Measurements from ENCODE around the gene ZFAND3. TPM values are rescaled to one million over a fixed set of nuclear protein-coding genes. Genes with fewer than 3 reads are reported as not detected.

The ZFAND3 gene
- polyA plus RNA-seq, 1 donor (not counting 4 experiments of a cell fraction or from before 2014, with no cell fraction given) = 19.6 TPM

- no peak for FAIRE-seq
- Histone ChIP-seq H3K4me2 (ENCODE audit: control insufficient read depth, extremely low read depth, insufficient read depth, low read depth, low read length) (no peak overlapping the region), H3K9me1 (ENCODE audit: control insufficient read depth, extremely low read depth, insufficient read depth, low read length) (no peaks in the 10 kb centered on the region), H2AFZ (ENCODE audit: control insufficient read depth, low read length) (no peak overlapping the region), H3K9me3 (ENCODE audit: control insufficient read depth, low read depth, low read length) (no peaks in the 10 kb centered on the region), H3K9ac (ENCODE audit: control insufficient read depth, extremely low read depth, insufficient read depth, low read length) (no peak overlapping the region), H3K36me3 (ENCODE audit: control insufficient read depth in 2 of 2, extremely low read depth in 1 of 2, insufficient read depth in 2 of 2, low read length in 2 of 2) (peaks cover 1 to 5% of the 10 kb centered on the region in 2 experiments), H4K20me1 (ENCODE audit: control insufficient read depth, extremely low read depth, insufficient read depth, low read length) (no peaks in the 10 kb centered on the region), H3K27me3 (ENCODE audit: control insufficient read depth, extremely low read depth, insufficient read depth, low read length) (no peaks in the 10 kb centered on the region), H3K27ac (ENCODE audit: control insufficient read depth, insufficient read depth, low read length) (no peak overlapping the region), H3K4me1 (ENCODE audit: control insufficient read depth, extremely low read depth, insufficient read depth, low read length) (peaks cover 18% of the 10 kb centered on the region), H3K79me2 (ENCODE audit: control insufficient read depth, insufficient read depth, low read length) (peaks cover 3% of the 10 kb centered on the region), H3K4me3 (ENCODE audit: control insufficient read depth in 2 of 3, extremely low read depth in 1 of 3, insufficient read depth in 2 of 3, low read depth in 1 of 3, low read length in 3 of 3) (no peak overlapping the region)
- TF ChIP-seq EZH2 (IDR thresholded peaks at IDR 0.05; ENCODE audit: low read length) = no peak
- TF ChIP-seq CTCF (optimal IDR thresholded peaks at IDR 0.05 in 1 of 3, IDR thresholded peaks at IDR 0.05 in 1 of 3, conservative IDR thresholded peaks at IDR 0.05 in 1 of 3; ENCODE audit: extremely low read depth in 1 of 3, insufficient read depth in 2 of 3, low read length in 3 of 3) = no peak
- DNase-seq (ENCODE audit: low read depth, low spot score) = no peak
- dilution Hi-C loops (cut with MboI; ENCODE audit: extremely low pct_ligation_motif_present, low sequenced_read_pairs) = no loop called here
These were observed 292.7 kb downstream of the ZFAND3 start for GRCh38 chr6:38112181-38112580.

- dilution Hi-C loops (cut with MboI; ENCODE audit: extremely low pct_ligation_motif_present, low sequenced_read_pairs) = no loop called here
- FAIRE-seq = no peak
- no peak overlapping the region for H3K4me3 ChIP-seq (ENCODE audit: control insufficient read depth in 2 of 3, extremely low read depth in 1 of 3, insufficient read depth in 2 of 3, low read depth in 1 of 3, low read length in 3 of 3)
These were observed 294.5 kb downstream of the ZFAND3 start for GRCh38 chr6:38113825-38114576.

More at GRCh38 chr6:38113825-38114576, 294.5 kb downstream of the ZFAND3 start:
- no peak for TF ChIP-seq EZH2 (IDR thresholded peaks at IDR 0.05; ENCODE audit: low read length)
- no peak for TF ChIP-seq CTCF (optimal IDR thresholded peaks at IDR 0.05 in 1 of 3, IDR thresholded peaks at IDR 0.05 in 1 of 3, conservative IDR thresholded peaks at IDR 0.05 in 1 of 3; ENCODE audit: extremely low read depth in 1 of 3, insufficient read depth in 2 of 3, low read length in 3 of 3)
- no peaks in the 10 kb centered on the region for H3K9me1 ChIP-seq (ENCODE audit: control insufficient read depth, extremely low read depth, insufficient read depth, low read length)
- H2AFZ ChIP-seq (ENCODE audit: control insufficient read depth, low read length) = no peak overlapping the region
- H3K27ac ChIP-seq (ENCODE audit: control insufficient read depth, insufficient read depth, low read length) = no peak overlapping the region
- H3K4me1 ChIP-seq (ENCODE audit: control insufficient read depth, extremely low read depth, insufficient read depth, low read length) = peaks cover 18% of the 10 kb centered on the region
- H3K9ac ChIP-seq (ENCODE audit: control insufficient read depth, extremely low read depth, insufficient read depth, low read length) = no peak overlapping the region
- no peaks in the 10 kb centered on the region for H4K20me1 ChIP-seq (ENCODE audit: control insufficient read depth, extremely low read depth, insufficient read depth, low read length)
- no peaks in the 10 kb centered on the region for H3K79me2 ChIP-seq (ENCODE audit: control insufficient read depth, insufficient read depth, low read length)
- no peak overlapping the region for H3K4me2 ChIP-seq (ENCODE audit: control insufficient read depth, extremely low read depth, insufficient read depth, low read depth, low read length)
- DNase-seq (ENCODE audit: low read depth, low spot score) = no peak
- H3K9me3 ChIP-seq (ENCODE audit: control insufficient read depth, low read depth, low read length) = no peaks in the 10 kb centered on the region
- peaks cover 1 to 3% of the 10 kb centered on the region in 2 experiments for H3K36me3 ChIP-seq (ENCODE audit: control insufficient read depth in 2 of 2, extremely low read depth in 1 of 2, insufficient read depth in 2 of 2, low read length in 2 of 2)
- no peaks in the 10 kb centered on the region for H3K27me3 ChIP-seq (ENCODE audit: control insufficient read depth, extremely low read depth, insufficient read depth, low read length)

Measured in keratinocyte (primary cell).